ENCODE data around the gene COL13A1.

Gene COL13A1

GRCh38 chr10:69866688-69867461 lies 65.2 kb downstream of the COL13A1 start:
- H3K4me3 ChIP-seq (ENCODE audit: low read depth, low read length) = no peak overlapping the region

GRCh38 chr10:69867699-69868558 lies 66.2 kb downstream of the COL13A1 start:
- H3K27ac ChIP-seq = no peak overlapping the region

More at GRCh38 chr10:69866688-69867461, 65.2 kb downstream of the COL13A1 start:
- Histone ChIP-seq H3K4me2 (ENCODE audit: low read length) (no peak overlapping the region), H2AFZ (peak overlapping the region; percentile 51), H3K79me2 (no peaks in the 10 kb centered on the region), H3K36me3 (ENCODE audit: control insufficient read depth, insufficient read depth, low read length) (no peaks in the 10 kb centered on the region), H3K27me3 (ENCODE audit: control insufficient read depth, insufficient read depth, low read length) (no peaks in the 10 kb centered on the region), H3K9ac (no peak overlapping the region), H3K9me3 (ENCODE audit: control insufficient read depth, low read length) (no peaks in the 10 kb centered on the region), H3K27ac (no peak overlapping the region), H3K4me1 (peaks cover 4% of the 10 kb centered on the region)
- TF ChIP-seq, protein P1, sequence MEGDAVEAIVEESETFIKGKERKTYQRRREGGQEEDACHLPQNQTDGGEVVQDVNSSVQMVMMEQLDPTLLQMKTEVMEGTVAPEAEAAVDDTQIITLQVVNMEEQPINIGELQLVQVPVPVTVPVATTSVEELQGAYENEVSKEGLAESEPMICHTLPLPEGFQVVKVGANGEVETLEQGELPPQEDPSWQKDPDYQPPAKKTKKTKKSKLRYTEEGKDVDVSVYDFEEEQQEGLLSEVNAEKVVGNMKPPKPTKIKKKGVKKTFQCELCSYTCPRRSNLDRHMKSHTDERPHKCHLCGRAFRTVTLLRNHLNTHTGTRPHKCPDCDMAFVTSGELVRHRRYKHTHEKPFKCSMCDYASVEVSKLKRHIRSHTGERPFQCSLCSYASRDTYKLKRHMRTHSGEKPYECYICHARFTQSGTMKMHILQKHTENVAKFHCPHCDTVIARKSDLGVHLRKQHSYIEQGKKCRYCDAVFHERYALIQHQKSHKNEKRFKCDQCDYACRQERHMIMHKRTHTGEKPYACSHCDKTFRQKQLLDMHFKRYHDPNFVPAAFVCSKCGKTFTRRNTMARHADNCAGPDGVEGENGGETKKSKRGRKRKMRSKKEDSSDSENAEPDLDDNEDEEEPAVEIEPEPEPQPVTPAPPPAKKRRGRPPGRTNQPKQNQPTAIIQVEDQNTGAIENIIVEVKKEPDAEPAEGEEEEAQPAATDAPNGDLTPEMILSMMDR (IDR thresholded peaks at IDR 0.05) = no peak

GRCh38 chr10:69868821-69869220 lies 67.1 kb downstream of the COL13A1 start:
- peaks cover 4% of the 10 kb centered on the region for H3K4me1 ChIP-seq
- no peak overlapping the region for H2AFZ ChIP-seq
- H3K4me3 ChIP-seq (ENCODE audit: low read depth, low read length) = no peak overlapping the region
- no peaks in the 10 kb centered on the region for H3K27me3 ChIP-seq (ENCODE audit: control insufficient read depth, insufficient read depth, low read length)
- H3K79me2 ChIP-seq = no peaks in the 10 kb centered on the region
- H3K9ac ChIP-seq = no peak overlapping the region
- TF ChIP-seq, protein P1 (IDR thresholded peaks at IDR 0.05) = no peak
- no peak overlapping the region for H3K27ac ChIP-seq
- no peak overlapping the region for H3K4me2 ChIP-seq (ENCODE audit: low read length)
- no peaks in the 10 kb centered on the region for H3K36me3 ChIP-seq (ENCODE audit: control insufficient read depth, insufficient read depth, low read length)
- H3K9me3 ChIP-seq (ENCODE audit: control insufficient read depth, low read length) = no peaks in the 10 kb centered on the region

More at GRCh38 chr10:69867699-69868558, 66.2 kb downstream of the COL13A1 start:
- Histone ChIP-seq H3K27me3 (ENCODE audit: control insufficient read depth, insufficient read depth, low read length) (no peaks in the 10 kb centered on the region), H3K79me2 (no peaks in the 10 kb centered on the region), H2AFZ (no peak overlapping the region), H3K4me2 (ENCODE audit: low read length) (no peak overlapping the region), H3K4me3 (ENCODE audit: low read depth, low read length) (no peak overlapping the region), H3K4me1 (peaks cover 4% of the 10 kb centered on the region), H3K36me3 (ENCODE audit: control insufficient read depth, insufficient read depth, low read length) (no peaks in the 10 kb centered on the region), H3K9ac (no peak overlapping the region), H3K9me3 (ENCODE audit: control insufficient read depth, low read length) (no peaks in the 10 kb centered on the region)
- TF ChIP-seq, protein P1 (IDR thresholded peaks at IDR 0.05) = no peak

DNA sequence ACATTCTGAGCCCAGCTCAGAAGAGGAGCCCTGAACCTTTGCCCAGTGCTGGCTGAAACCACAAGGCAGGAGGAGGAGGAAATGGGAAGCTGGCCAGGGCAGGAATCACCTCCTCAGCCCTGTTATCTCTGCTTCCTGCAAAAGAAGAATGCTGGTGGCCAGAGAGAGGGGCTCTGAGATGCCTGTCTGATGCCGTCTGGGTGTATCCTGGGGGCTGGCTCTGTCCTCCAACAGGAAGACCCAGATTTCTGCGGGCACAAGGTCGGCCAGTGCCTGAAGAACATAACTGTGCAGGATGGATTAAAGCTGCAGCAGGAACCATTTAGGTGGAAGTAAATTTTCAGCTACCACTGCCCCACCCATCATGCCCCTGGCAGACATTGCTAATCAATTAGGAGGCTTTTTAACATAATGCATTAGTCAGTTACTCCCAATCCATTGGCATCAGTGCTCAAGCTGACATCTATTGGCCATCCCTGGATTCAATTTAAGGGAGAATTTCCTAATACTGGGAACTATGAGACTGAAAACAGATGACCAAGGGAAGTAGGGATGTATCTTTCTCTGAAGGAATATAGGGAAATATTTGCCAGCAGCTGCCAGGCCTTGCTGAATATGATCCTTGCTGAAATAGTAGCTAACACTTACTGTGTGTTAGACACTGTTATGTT lies 67.7 kb downstream of the COL13A1 start:
- Histone ChIP-seq H3K9me3 (ENCODE audit: control insufficient read depth, low read length) (no peaks in the 10 kb centered on the region), H3K27me3 (ENCODE audit: control insufficient read depth, insufficient read depth, low read length) (no peaks in the 10 kb centered on the region), H3K4me1 (peaks cover 4% of the 10 kb centered on the region), H3K9ac (no peak overlapping the region), H3K4me2 (ENCODE audit: low read length) (no peak overlapping the region), H3K79me2 (no peaks in the 10 kb centered on the region), H3K36me3 (ENCODE audit: control insufficient read depth, insufficient read depth, low read length) (no peaks in the 10 kb centered on the region), H3K4me3 (ENCODE audit: low read depth, low read length) (no peak overlapping the region), H3K27ac (no peak overlapping the region), H2AFZ (peak overlapping the region; percentile 38)
- TF ChIP-seq, protein P1 (IDR thresholded peaks at IDR 0.05) = no peak
